Cardiac muscle cell (in vitro differentiated cells and primary cell): ENCODE measurements around the gene NBEA. TPM values are rescaled to one million over a fixed set of nuclear protein-coding genes. Genes with fewer than 3 reads are reported as not detected.

Source experiments
- DNase-seq, 2 donors: peaks; one replicate each; pipeline versions ENCODE4 v3.0.0 to v3.0.0-alpha.2; 2010 to 2017; ENCODE audit warnings: low read depth in 1 of 2, low spot score in 1 of 2
- H3K27ac ChIP-seq: fragments of 200-600 bp; sonication (generic); 2 replicates; pipeline ENCODE4 v1.5.1; 2016
- H3K27me3 ChIP-seq: fragments of 200-600 bp; sonication (generic); 2 replicates; pipeline ENCODE4 v1.6.0; 2016; ENCODE audit warnings: control low read depth
- H3K36me3 ChIP-seq: fragments of 200-600 bp; sonication (generic); 2 replicates; pipeline ENCODE4 v1.5.1; 2016; ENCODE audit warnings: control low read depth
- H3K4me1 ChIP-seq: fragments of 200-600 bp; sonication (generic); 2 replicates; pipeline ENCODE4 v1.8.1; 2017; ENCODE audit warnings: low read depth, mild to moderate bottlenecking, mixed run types
- H3K4me3 ChIP-seq: fragments of 200-600 bp; sonication (generic); 2 replicates; pipeline ENCODE4 v1.5.1; 2016; ENCODE audit warnings: mild to moderate bottlenecking
- H3K9me3 ChIP-seq: fragments of 200-600 bp; sonication (generic); 2 replicates; pipeline ENCODE4 v1.5.1; 2017; ENCODE audit warnings: low read depth, mild to moderate bottlenecking, control low read depth
- CTCF ChIP-seq: IDR thresholded peaks from 2 replicates; pipeline ENCODE4 v1.5.1; 2012; ENCODE audit warnings: low read depth, mild to moderate bottlenecking, low read length
- polyA plus RNA-seq: library from polyadenylated mRNA; unstranded; fragments of >200 nt; fragmentation: Nextera tagmentation; extraction: Ambion mirVana; gene quantifications from 2 replicates; pipeline ENCODE4 v1.2.1, GENCODE V29; 2016
- total RNA-seq: library from RNA; depleted of rRNA; stranded (reverse); fragments of >200 nt; gene quantifications from 2 replicates; pipeline ENCODE4 v1.2.3, GENCODE V29; 2016

Gene NBEA
- total and polyA plus RNA-seq, 2 experiments from 2014 or later, result 4.6 to 13.2 TPM

GRCh38 chr13:35347679-35348205 lies 405.7 kb downstream of the NBEA start:
- no peak for TF ChIP-seq CTCF
- Histone ChIP-seq H3K4me3 (no peak overlapping the region), H3K4me1 (peaks cover 7% of the 10 kb centered on the region), H3K27ac (no peak overlapping the region), H3K27me3 (no peaks in the 10 kb centered on the region), H3K36me3 (no peaks in the 10 kb centered on the region), H3K9me3 (no peaks in the 10 kb centered on the region)
- no peak for DNase-seq

GRCh38 chr13:35349052-35349451 lies 407.0 kb downstream of the NBEA start:
- no peak for DNase-seq
- H3K36me3 ChIP-seq, result no peaks in the 10 kb centered on the region
- peaks cover 7% of the 10 kb centered on the region for H3K4me1 ChIP-seq
- H3K4me3 ChIP-seq, result no peak overlapping the region
- no peak overlapping the region for H3K27ac ChIP-seq
- TF ChIP-seq CTCF, result no peak
- H3K27me3 ChIP-seq, result no peaks in the 10 kb centered on the region
- H3K9me3 ChIP-seq, result no peaks in the 10 kb centered on the region

GRCh38 chr13:35349673-35350278 lies 407.7 kb downstream of the NBEA start:
- no peaks in the 10 kb centered on the region for H3K27me3 ChIP-seq
- DNase-seq, result peak; percentile 18 to 25
- H3K4me1 ChIP-seq, result peaks cover 7% of the 10 kb centered on the region
- H3K9me3 ChIP-seq, result no peaks in the 10 kb centered on the region
- TF ChIP-seq CTCF, result no peak
- no peaks in the 10 kb centered on the region for H3K36me3 ChIP-seq
- H3K4me3 ChIP-seq, result no peak overlapping the region
- no peak overlapping the region for H3K27ac ChIP-seq

- peaks cover 7% of the 10 kb centered on the region for H3K4me1 ChIP-seq
- H3K27me3 ChIP-seq, result no peaks in the 10 kb centered on the region
- H3K9me3 ChIP-seq, result no peaks in the 10 kb centered on the region
- no peak overlapping the region for H3K4me3 ChIP-seq
- H3K27ac ChIP-seq, result no peak overlapping the region
- H3K36me3 ChIP-seq, result no peaks in the 10 kb centered on the region
- TF ChIP-seq CTCF, result no peak
- no peak for DNase-seq
These were observed 412.2 kb downstream of the NBEA start for GRCh38 chr13:35354285-35354684.

- H3K27ac ChIP-seq, result no peak overlapping the region
- peaks cover under 1% of the 10 kb centered on the region for H3K4me1 ChIP-seq
- H3K27me3 ChIP-seq, result no peaks in the 10 kb centered on the region
- no peaks in the 10 kb centered on the region for H3K9me3 ChIP-seq
- TF ChIP-seq CTCF, result no peak
- no peak overlapping the region for H3K4me3 ChIP-seq
- DNase-seq, result no peak
- no peaks in the 10 kb centered on the region for H3K36me3 ChIP-seq
These were observed 412.8 kb downstream of the NBEA start for GRCh38 chr13:35354882-35355281.

GRCh38 chr13:35356572-35356971 lies 414.5 kb downstream of the NBEA start:
- no peaks in the 10 kb centered on the region for H3K9me3 ChIP-seq
- H3K27ac ChIP-seq, result no peak overlapping the region
- no peak overlapping the region for H3K4me3 ChIP-seq
- TF ChIP-seq CTCF, result no peak
- no peaks in the 10 kb centered on the region for H3K36me3 ChIP-seq
- no peaks in the 10 kb centered on the region for H3K27me3 ChIP-seq
- peak in 1 of 2 donors; percentile 14 for DNase-seq
- H3K4me1 ChIP-seq, result no peaks in the 10 kb centered on the region
